Right lobe of liver (tissue), 6 donors: ENCODE data around the gene GATB. TPM values are rescaled to one million over a fixed set of nuclear protein-coding genes. Genes with fewer than 3 reads are reported as not detected.
"Not testable (repeated sequence)": the region's sequence is repeated elsewhere in the genome, so short reads cannot be mapped to it uniquely, and the experiment has no call there.

Experiments
- ATAC-seq, 4 donors: fragments of 200-7000 bp; cut with Tn5 transposase; one replicate each; pipeline ENCODE4 v1.9.1; 2020; ENCODE audit warnings: mild to moderate bottlenecking in 4 of 4, moderate library complexity in 4 of 4
- DNase-seq, 3 donors: peaks; one replicate each; pipeline ENCODE4 v3.0.0-alpha.2; 2020
- H3K27ac ChIP-seq, 3 donors: fragments of 200-600 bp; one replicate each; pipeline ENCODE4 v1.8.0; 2022
- H3K27me3 ChIP-seq, 2 donors: fragments of 200-600 bp; one replicate each; pipeline ENCODE4 v1.8.0; 2022
- H3K36me3 ChIP-seq, 4 donors: fragments of 200-600 bp; sonication (generic) in 1 of 4; one replicate each; pipeline versions ENCODE4 v1.5.1 to v1.8.0; 2017 to 2022; ENCODE audit warnings: control low read depth in 1 of 4
- H3K4me1 ChIP-seq, 4 donors: fragments of 200-600 bp; sonication (generic) in 1 of 4; one replicate each; pipeline versions ENCODE4 v1.5.1 to v1.8.0; 2017 to 2022; ENCODE audit warnings: control low read depth in 1 of 4
- H3K4me3 ChIP-seq, 3 donors: fragments of 200-600 bp; one replicate each; pipeline ENCODE4 v1.8.0; 2022
- H3K9me3 ChIP-seq, 4 donors: fragments of 200-600 bp; sonication (generic) in 1 of 4; one replicate each; pipeline versions ENCODE4 v1.5.1 to v1.8.0; 2017 to 2022; ENCODE audit warnings: control low read depth in 1 of 4
- CTCF ChIP-seq, 4 donors: fragments of 200-600 bp in 3 of 4; fragments of 450-650 bp in 1 of 4; IDR thresholded peaks; one replicate each; pipeline versions ENCODE4 v1.5.1 to v1.8.0; 2016 to 2022; ENCODE audit warnings: antibody characterized with exemption in 4 of 4, mild to moderate bottlenecking in 2 of 4
- POLR2A ChIP-seq: fragments of 450-650 bp; IDR thresholded peaks from one replicate; pipeline ENCODE4 v1.6.1; 2017; ENCODE audit warnings: antibody characterized with exemption, mild to moderate bottlenecking
- WGBS: methylation state at CpG from one replicate; pipeline ENCODE4 v1.1.6; 2018; ENCODE audit warnings: low coverage, low lambda C conversion rate; ENCODE audit not compliant: insufficient coverage; ENCODE audit errors: missing lambda C conversion rate; 5-methylcytosine and 5-hydroxymethylcytosine counted together
- intact Hi-C, 2 donors: fragments of 100-400 bp; cut with DNase I; formaldehyde crosslinking; loops; one replicate each; pipeline versions ENCODE4 v1.11.2 to v1.14.1; 2022
- total RNA-seq, 6 experiments: library from RNA; depleted of rRNA in 2 of 6; stranded (reverse); fragments of >200 nt in 2 of 6; fragmentation: NEBNext Ultra II Directional in 3 of 6; extraction: Animal tissue kit (Norgen Biotek cat#: 25700) in 3 of 6; gene quantifications; one replicate each; pipeline versions ENCODE4 v1.1.0 to v1.2.4, GENCODE V29; 2016 to 2023
- donor health status: DM: no; HTN: yes; CAD: no.
- donor health status: DM: no; HTN: no; CAD: no.
- donor health status: DM: no; HTN: no; CAD: no.
- donor health status: DM: no; HTN: yes; CAD: no.
- donor health status: DM: no; HTN: yes; CAD: no.

Gene GATB
- total RNA-seq, 6 experiments from 2014 or later = 16.5 to 38.7 (median 17.5) TPM

GRCh38 chr4:151743894-151744293 lies 16.9 kb downstream of the GATB start:
- no peak overlapping the region for H3K27ac ChIP-seq
- H3K36me3 ChIP-seq = no peaks in the 10 kb centered on the region
- no peak for TF ChIP-seq POLR2A
- no peak for TF ChIP-seq CTCF (IDR thresholded peaks at IDR 0.05)
- intact Hi-C loops = no loop called here
- H3K4me3 ChIP-seq = no peak overlapping the region
- no peak for ATAC-seq
- no peaks in the 10 kb centered on the region for H3K4me1 ChIP-seq
- no peaks in the 10 kb centered on the region for H3K27me3 ChIP-seq
- no peaks in the 10 kb centered on the region for H3K9me3 ChIP-seq
- DNase-seq = no peak
- WGBS = 98% methylated on average over 4 of the region's 4 CpGs

- DNase-seq (no peak), ATAC-seq (no peak)
- Histone ChIP-seq H3K4me1 (no peaks in the 10 kb centered on the region), H3K27ac (no peak overlapping the region), H3K36me3 (no peaks in the 10 kb centered on the region), H3K9me3 (no peaks in the 10 kb centered on the region), H3K4me3 (no peak overlapping the region), H3K27me3 (no peaks in the 10 kb centered on the region)
- intact Hi-C loops = no loop called here
- 100% methylated on average over 3 of the region's 3 CpGs for WGBS
- TF ChIP-seq POLR2A (no peak), CTCF (IDR thresholded peaks at IDR 0.05) (no peak)
Observed at GRCh38 chr4:151743128-151743854, 17.5 kb downstream of the GATB start.

DNA sequence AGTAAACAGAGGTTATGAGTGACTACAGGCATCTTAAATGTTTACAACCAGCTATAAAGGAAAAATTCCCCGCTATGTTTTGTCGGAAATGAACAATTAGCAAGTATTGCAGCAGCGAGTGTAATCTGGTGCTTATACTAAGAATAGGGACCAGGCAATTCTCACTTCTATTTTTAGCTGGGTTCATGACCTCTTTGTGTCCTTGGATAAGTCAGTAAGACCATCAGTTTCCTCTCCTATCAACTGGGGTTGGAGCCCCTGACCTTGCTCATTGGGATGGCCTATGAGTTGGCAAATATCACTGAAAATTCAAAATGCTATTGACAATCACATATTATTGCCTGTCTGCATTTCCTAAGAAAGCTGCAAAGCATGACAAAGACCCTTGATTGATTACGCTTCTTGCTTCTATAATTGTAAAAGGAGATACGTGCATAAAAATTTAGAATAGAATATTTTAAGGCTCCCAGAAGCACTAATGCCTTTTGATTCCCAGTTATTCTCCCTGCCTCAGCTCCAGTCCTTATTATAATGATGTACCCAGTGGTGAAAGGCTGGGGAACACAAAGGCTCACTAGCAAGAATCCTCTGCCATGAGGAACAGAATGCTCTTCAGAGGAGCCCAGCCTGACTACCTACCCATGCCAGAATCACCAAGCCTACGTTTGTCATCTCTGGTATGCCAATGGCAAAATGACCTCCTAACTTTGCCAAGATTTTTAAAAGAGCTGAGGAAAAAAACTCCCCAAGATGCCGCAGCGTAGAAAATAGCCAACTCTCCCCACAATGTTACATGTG lies 21.9 kb downstream of the GATB start:
- H3K4me1 ChIP-seq = no peaks in the 10 kb centered on the region
- 83% methylated on average over 8 of the region's 8 CpGs for WGBS
- no peak for ATAC-seq
- H3K36me3 ChIP-seq = no peaks in the 10 kb centered on the region
- no peak for TF ChIP-seq CTCF (IDR thresholded peaks at IDR 0.05)
- TF ChIP-seq POLR2A = no peak
- no peak overlapping the region for H3K4me3 ChIP-seq
- intact Hi-C loops = no loop called here
- no peak overlapping the region for H3K27ac ChIP-seq
- no peak for DNase-seq
- peaks cover 0 to 4% (median 0%) of the 10 kb centered on the region in 4 donors for H3K9me3 ChIP-seq
- no peaks in the 10 kb centered on the region for H3K27me3 ChIP-seq

- H3K27me3 ChIP-seq, ATAC-seq, H3K4me3 ChIP-seq, DNase-seq, H3K27ac ChIP-seq, intact Hi-C loops, H3K4me1 ChIP-seq, H3K36me3 ChIP-seq, H3K9me3 ChIP-seq: not testable (repeated sequence)
- WGBS = 100% methylated on average over 2 of the region's 2 CpGs
Observed at GRCh38 chr4:151736852-151737251, 24.0 kb downstream of the GATB start.

DNA sequence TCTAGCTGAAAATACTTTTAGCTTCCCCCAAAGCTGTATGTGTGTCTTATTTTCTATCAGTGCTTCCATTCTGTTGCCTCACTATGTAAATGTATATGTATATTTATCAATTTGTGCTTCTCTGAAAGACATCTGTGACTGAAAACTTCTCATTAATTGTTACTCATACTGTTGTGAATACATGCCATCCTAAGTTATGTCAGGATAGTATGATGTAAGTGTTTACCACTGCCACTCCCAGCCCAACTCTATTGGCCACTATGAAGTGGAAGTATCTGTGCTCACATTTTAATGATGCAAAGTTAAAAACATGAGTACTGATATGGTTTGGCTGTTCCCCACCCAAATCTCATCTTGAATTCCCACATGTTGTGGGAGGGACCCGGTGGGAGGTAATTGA lies 24.4 kb downstream of the GATB start:
- H3K36me3 ChIP-seq = no peaks in the 10 kb centered on the region
- H3K4me3 ChIP-seq = no peak overlapping the region
- H3K27me3 ChIP-seq = no peaks in the 10 kb centered on the region
- no peak for TF ChIP-seq POLR2A
- no peak for TF ChIP-seq CTCF (IDR thresholded peaks at IDR 0.05)
- peaks cover 0 to 4% (median 0%) of the 10 kb centered on the region in 4 donors for H3K9me3 ChIP-seq
- no peak overlapping the region for H3K27ac ChIP-seq
- H3K4me1 ChIP-seq = no peaks in the 10 kb centered on the region
- ATAC-seq (no peak), DNase-seq (no peak)
- 100% methylated on average over 1 of the region's 1 CpG for WGBS
- intact Hi-C loops = no loop called here

- H3K4me1 ChIP-seq, intact Hi-C loops, H3K27ac ChIP-seq, ATAC-seq, H3K36me3 ChIP-seq, H3K27me3 ChIP-seq, DNase-seq, H3K9me3 ChIP-seq, H3K4me3 ChIP-seq: not testable (repeated sequence)
- 60% methylated on average over 1 of the region's 34 CpGs for WGBS
Observed at GRCh38 chr4:151731670-151732069, 29.1 kb downstream of the GATB start.
